SK-N-SH (cell line): ENCODE results near the gene CPEB3. TPM values are rescaled to one million over a fixed set of nuclear protein-coding genes. Genes with fewer than 3 reads are reported as not detected.

Source experiments
- CTCF ChIA-PET: fragments of 300-600, 350-600 bp; formaldehyde crosslinking; extraction: SDS; loops from one replicate; lab custom pipeline; 2021; lab: Yijun Ruan, JAX
- POLR2A ChIA-PET: fragments of 350-600 bp; sonication (Branson Sonifier 250); formaldehyde crosslinking; extraction: SDS; loops from one replicate; lab custom pipeline; 2020; ENCODE audit warnings: antibody characterized with exemption, inconsistent platforms; lab: Yijun Ruan, JAX
- DNase-seq: peaks from one replicate; pipeline ENCODE4 v3.0.0; 2012
- H2AFZ ChIP-seq: fragments of 200-600 bp; sonication (generic); 2 replicates; pipeline ENCODE4 v1.8.1; 2016; ENCODE audit warnings: antibody characterized with exemption, mild to moderate bottlenecking, low read depth
- H3F3A ChIP-seq: fragments of 200-600 bp; sonication (generic); replicated peaks from 2 replicates; pipeline ENCODE3; 2016; ENCODE audit warnings: antibody characterized with exemption, mild to moderate bottlenecking; ENCODE audit not compliant: insufficient read depth
- H3K27ac ChIP-seq, 2 experiments: fragments of 200-500 bp in 1 of 2; fragments of 200-600 bp in 1 of 2; sonication (Bioruptor generic) in 1 of 2; sonication (generic), shearing (Covaris generic) in 1 of 2; 2 replicates each; pipeline versions ENCODE4 v1.5.1 to v1.6.1; 2014 to 2016; ENCODE audit warnings: low read depth in 2 of 2, inconsistent platforms in 1 of 2, low read length in 1 of 2, mild to moderate bottlenecking in 1 of 2, mixed read lengths in 1 of 2
- H3K27me3 ChIP-seq: fragments of 200-600 bp; sonication (generic), shearing (Covaris generic); 2 replicates; pipeline ENCODE4 v1.6.1; 2016; ENCODE audit warnings: mixed run types; ENCODE audit not compliant: insufficient read depth
- H3K36me3 ChIP-seq, 2 experiments: fragments of 200-500 bp in 1 of 2; fragments of 200-600 bp in 1 of 2; sonication (Bioruptor generic) in 1 of 2; sonication (generic) in 1 of 2; replicated peaks in 1 of 2; 2 replicates each; pipeline versions ENCODE3 to v1.5.1; 2014 to 2016; ENCODE audit warnings: low read length in 1 of 2, mild to moderate bottlenecking in 1 of 2; ENCODE audit not compliant: insufficient read depth in 2 of 2, control insufficient read depth in 1 of 2
- H3K4me1 ChIP-seq, 2 experiments: fragments of 200-500 bp in 1 of 2; fragments of 200-600 bp in 1 of 2; sonication (Bioruptor generic) in 1 of 2; sonication (generic), shearing (Covaris generic) in 1 of 2; 2 replicates each; pipeline versions ENCODE4 v1.5.1 to v1.6.1; 2014 to 2016; ENCODE audit warnings: low read depth in 1 of 2, low read length in 1 of 2, mixed run types in 1 of 2; ENCODE audit not compliant: insufficient read depth in 2 of 2, control insufficient read depth in 1 of 2
- H3K4me2 ChIP-seq: fragments of 200-600 bp; sonication (generic), shearing (Covaris generic); 2 replicates; pipeline ENCODE4 v1.6.1; 2017; ENCODE audit warnings: mixed run types
- H3K4me3 ChIP-seq, 2 experiments: fragments of 200-500 bp in 1 of 2; fragments of 200-600 bp in 1 of 2; sonication (Bioruptor generic) in 1 of 2; sonication (generic), shearing (Covaris generic) in 1 of 2; 2 replicates each; pipeline versions ENCODE4 v1.5.1 to v1.8.1; 2014 to 2016; ENCODE audit warnings: low read depth in 2 of 2, inconsistent platforms in 1 of 2, low read length in 1 of 2, mild to moderate bottlenecking in 1 of 2, mixed read lengths in 1 of 2, moderate library complexity in 1 of 2
- H3K79me2 ChIP-seq: fragments of 200-600 bp; sonication (generic); 2 replicates; pipeline ENCODE4 v1.8.1; 2017; ENCODE audit warnings: mild to moderate bottlenecking; ENCODE audit not compliant: insufficient read depth
- H3K9ac ChIP-seq: fragments of 200-600 bp; sonication (generic); 2 replicates; pipeline ENCODE4 v1.6.1; 2017; ENCODE audit warnings: mixed run types
- H3K9me2 ChIP-seq: fragments of 200-600 bp; sonication (generic); 2 replicates; pipeline ENCODE4 v1.6.1; 2017; ENCODE audit warnings: mixed run types
- H3K9me3 ChIP-seq: fragments of 200-600 bp; sonication (generic); 2 replicates; pipeline ENCODE4 v1.6.1; 2017; ENCODE audit warnings: mixed run types, mild to moderate bottlenecking, moderate library complexity
- H4K20me1 ChIP-seq: fragments of 200-600 bp; sonication (generic); 2 replicates; pipeline ENCODE4 v1.6.1; 2017; ENCODE audit warnings: mild to moderate bottlenecking, mixed run types; ENCODE audit not compliant: insufficient read depth
- ELF1 ChIP-seq: IDR thresholded peaks from 2 replicates; pipeline ENCODE4 v1.4.0; 2012
- EZH2phosphoT487 ChIP-seq: fragments of 200-600 bp; sonication (generic); IDR thresholded peaks from 2 replicates; pipeline ENCODE4 v1.6.1; 2017; ENCODE audit warnings: low read depth, mixed run types, mild to moderate bottlenecking, antibody characterized with exemption, moderate library complexity, borderline replicate concordance
- FOXJ3 ChIP-seq: sonication (generic); formaldehyde crosslinking; IDR thresholded peaks from 2 replicates; pipeline ENCODE4 v1.5.1; 2020; ENCODE audit warnings: mild to moderate bottlenecking, missing genetic modification reagents
- FOXM1 ChIP-seq: IDR thresholded peaks from 2 replicates; pipeline ENCODE4 v1.4.0; 2012; ENCODE audit warnings: low read depth, mild to moderate bottlenecking
- GATA2 ChIP-seq: sonication (generic); formaldehyde crosslinking; IDR thresholded peaks from 2 replicates; pipeline ENCODE4 v1.5.0; 2020; ENCODE audit warnings: mild to moderate bottlenecking, missing genetic modification reagents
- MEF2A ChIP-seq: IDR thresholded peaks from 2 replicates; pipeline ENCODE4 v1.4.0; 2012; ENCODE audit warnings: low read depth, borderline replicate concordance
- NFIC ChIP-seq: IDR thresholded peaks from 2 replicates; pipeline ENCODE4 v1.4.0; 2012; ENCODE audit warnings: borderline replicate concordance
- NRF1 ChIP-seq: IDR thresholded peaks from 2 replicates; pipeline ENCODE4 v1.6.1; 2012; ENCODE audit warnings: low read depth, mild to moderate bottlenecking, low read length
- POLR2AphosphoS5 ChIP-seq: IDR thresholded peaks from 2 replicates; pipeline ENCODE4 v1.6.1; 2012; ENCODE audit warnings: low read depth, low read length
- RAD21 ChIP-seq: IDR thresholded peaks from 2 replicates; pipeline ENCODE4 v1.6.1; 2012; ENCODE audit warnings: mild to moderate bottlenecking, low read length
- RFX5 ChIP-seq: IDR thresholded peaks from 2 replicates; pipeline ENCODE4 v1.6.1; 2012; ENCODE audit warnings: mild to moderate bottlenecking, improper control_type of control experiment, low read length
- RXRA ChIP-seq: IDR thresholded peaks from 2 replicates; pipeline ENCODE4 v1.4.0; 2012; ENCODE audit warnings: low read depth, mild to moderate bottlenecking, borderline replicate concordance
- SIN3A ChIP-seq: IDR thresholded peaks from 2 replicates; pipeline ENCODE4 v1.6.1; 2012; ENCODE audit warnings: low read depth, mild to moderate bottlenecking, low read length, moderate library complexity, borderline replicate concordance
- TEAD4 ChIP-seq: IDR thresholded peaks from 2 replicates; pipeline ENCODE4 v1.4.0; 2012; ENCODE audit warnings: mild to moderate bottlenecking, borderline replicate concordance; ENCODE audit not compliant: insufficient read depth
- WGBS: methylation state at CpG from one replicate; pipeline ENCODE4 v1.1.6; 2017; ENCODE audit warnings: low lambda C conversion rate; 5-methylcytosine and 5-hydroxymethylcytosine counted together
- polyA plus RNA-seq, 3 experiments: library from polyadenylated mRNA; depleted of rRNA; stranded (reverse); fragments of >200 nt; gene quantifications; 2 replicates each; pipeline ENCODE4 v1.2.3, GENCODE V29; 2012
- TF ChIP-seq, protein P1 (sequence below): fragments of 150-350 bp; IDR thresholded peaks from 2 replicates; pipeline ENCODE4 v1.6.1; 2017; ENCODE audit warnings: antibody characterized with exemption, low read length, low read depth, borderline replicate concordance
- TF ChIP-seq, protein P2 (sequence below): IDR thresholded peaks from 2 replicates; pipeline ENCODE4; 2012
- TF ChIP-seq, protein P3 (sequence below): fragments of 200-600 bp; sonication (generic); IDR thresholded peaks from 2 replicates; pipeline ENCODE4 v1.6.1; 2017; ENCODE audit warnings: antibody characterized with exemption, mild to moderate bottlenecking, moderate library complexity

The CPEB3 gene
- polyA plus RNA-seq, 1 of the 3 experiments (the other 2 are of a cell fraction), result 0.36 TPM

DNA sequence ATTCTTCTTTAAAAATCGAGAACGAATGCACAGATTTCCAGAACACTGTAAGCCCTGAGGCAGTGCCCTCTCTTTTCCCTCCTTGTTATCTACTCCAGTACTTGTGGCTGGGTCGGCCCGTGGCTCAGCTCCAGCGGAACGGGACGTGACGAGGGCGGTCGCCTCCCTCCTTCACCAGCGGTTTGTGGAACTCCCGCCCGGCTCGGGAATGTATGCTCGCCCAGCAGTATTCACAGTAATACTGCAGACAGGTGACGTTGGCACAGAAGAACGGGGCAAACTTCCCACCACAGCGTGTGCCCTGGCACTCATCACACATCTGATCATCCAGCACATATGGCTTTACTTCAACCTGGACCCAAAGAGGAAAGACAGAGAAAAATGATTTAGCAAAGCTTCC is 238.8 kb downstream of the CPEB3 start:
- no peak overlapping the region for H2AFZ ChIP-seq
- DNase-seq, result no peak
- no peak overlapping the region for H3K4me3 ChIP-seq
- CTCF ChIA-PET, result interaction anchor here (2.0 kb wide), 1 partner anchor 8 kb away, joined by 6 read pairs; no protein-coding TSS in a partner anchor
- H3K4me2 ChIP-seq, result no peak overlapping the region
- no peak overlapping the region for H3K27ac ChIP-seq
- no peak for TF ChIP-seq FOXM1
- no peak for TF ChIP-seq RAD21
- TF ChIP-seq RXRA, result no peak
- no peak for TF ChIP-seq ELF1
- TF ChIP-seq GATA2, result no peak
- TF ChIP-seq NFIC, result no peak
- no peaks in the 10 kb centered on the region for H3K79me2 ChIP-seq
- H3K4me1 ChIP-seq, result no peaks in the 10 kb centered on the region
- H4K20me1 ChIP-seq, result no peaks in the 10 kb centered on the region
- H3K36me3 ChIP-seq, result peaks cover 0 to 3% of the 10 kb centered on the region in 2 experiments
- no peaks in the 10 kb centered on the region for H3F3A ChIP-seq
- H3K9me2 ChIP-seq, result no peaks in the 10 kb centered on the region
- 93% methylated on average over 18 of the region's 18 CpGs for WGBS
- no peaks in the 10 kb centered on the region for H3K9me3 ChIP-seq
- H3K9ac ChIP-seq, result no peak overlapping the region
- POLR2A ChIA-PET, result no interaction called here
- H3K27me3 ChIP-seq, result no peaks in the 10 kb centered on the region

DNA sequence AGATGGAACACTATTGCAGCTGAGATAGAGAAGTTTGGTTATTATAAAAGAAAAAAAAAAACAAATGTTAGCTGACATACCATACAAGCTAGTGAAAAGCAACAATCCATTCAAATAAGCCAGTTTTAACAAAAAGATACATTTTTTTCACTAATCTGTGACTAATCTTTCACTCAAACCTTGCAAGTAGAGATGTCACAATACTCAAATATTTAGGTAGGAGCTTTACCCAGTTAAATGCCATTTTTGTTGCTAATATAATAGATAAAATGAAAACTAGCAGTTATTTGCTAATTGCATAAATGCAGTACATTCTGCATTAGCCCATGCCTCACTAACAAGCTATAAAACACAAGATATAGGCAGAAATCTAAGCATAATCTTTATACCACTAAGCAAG is 243.7 kb downstream of the CPEB3 start:
- DNase-seq, result no peak
- no peak overlapping the region for H3K9ac ChIP-seq
- H3K4me2 ChIP-seq, result no peak overlapping the region
- H3K27me3 ChIP-seq, result no peaks in the 10 kb centered on the region
- ChIA-PET POLR2A (no interaction called here), CTCF (interaction anchor here (0.9 kb wide), 1 partner anchor 41 kb away, joined by 4 read pairs; no protein-coding TSS in a partner anchor)
- no peaks in the 10 kb centered on the region for H3K79me2 ChIP-seq
- no peaks in the 10 kb centered on the region for H3K4me1 ChIP-seq
- H3F3A ChIP-seq, result no peaks in the 10 kb centered on the region
- no peak overlapping the region for H2AFZ ChIP-seq
- H4K20me1 ChIP-seq, result no peaks in the 10 kb centered on the region
- H3K4me3 ChIP-seq, result no peak overlapping the region
- H3K9me2 ChIP-seq, result no peaks in the 10 kb centered on the region
- no peaks in the 10 kb centered on the region for H3K9me3 ChIP-seq
- H3K36me3 ChIP-seq, result peaks cover 0 to 3% of the 10 kb centered on the region in 2 experiments
- TF ChIP-seq TEAD4 (no peak), MEF2A (no peak), NRF1 (no peak)
- TF ChIP-seq, protein P1, sequence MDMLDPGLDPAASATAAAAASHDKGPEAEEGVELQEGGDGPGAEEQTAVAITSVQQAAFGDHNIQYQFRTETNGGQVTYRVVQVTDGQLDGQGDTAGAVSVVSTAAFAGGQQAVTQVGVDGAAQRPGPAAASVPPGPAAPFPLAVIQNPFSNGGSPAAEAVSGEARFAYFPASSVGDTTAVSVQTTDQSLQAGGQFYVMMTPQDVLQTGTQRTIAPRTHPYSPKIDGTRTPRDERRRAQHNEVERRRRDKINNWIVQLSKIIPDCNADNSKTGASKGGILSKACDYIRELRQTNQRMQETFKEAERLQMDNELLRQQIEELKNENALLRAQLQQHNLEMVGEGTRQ, result no peak
- TF ChIP-seq, protein P2, sequence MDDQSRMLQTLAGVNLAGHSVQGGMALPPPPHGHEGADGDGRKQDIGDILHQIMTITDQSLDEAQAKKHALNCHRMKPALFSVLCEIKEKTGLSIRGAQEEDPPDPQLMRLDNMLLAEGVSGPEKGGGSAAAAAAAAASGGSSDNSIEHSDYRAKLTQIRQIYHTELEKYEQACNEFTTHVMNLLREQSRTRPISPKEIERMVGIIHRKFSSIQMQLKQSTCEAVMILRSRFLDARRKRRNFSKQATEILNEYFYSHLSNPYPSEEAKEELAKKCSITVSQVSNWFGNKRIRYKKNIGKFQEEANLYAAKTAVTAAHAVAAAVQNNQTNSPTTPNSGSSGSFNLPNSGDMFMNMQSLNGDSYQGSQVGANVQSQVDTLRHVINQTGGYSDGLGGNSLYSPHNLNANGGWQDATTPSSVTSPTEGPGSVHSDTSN, result no peak
- H3K27ac ChIP-seq, result no peak overlapping the region

DNA sequence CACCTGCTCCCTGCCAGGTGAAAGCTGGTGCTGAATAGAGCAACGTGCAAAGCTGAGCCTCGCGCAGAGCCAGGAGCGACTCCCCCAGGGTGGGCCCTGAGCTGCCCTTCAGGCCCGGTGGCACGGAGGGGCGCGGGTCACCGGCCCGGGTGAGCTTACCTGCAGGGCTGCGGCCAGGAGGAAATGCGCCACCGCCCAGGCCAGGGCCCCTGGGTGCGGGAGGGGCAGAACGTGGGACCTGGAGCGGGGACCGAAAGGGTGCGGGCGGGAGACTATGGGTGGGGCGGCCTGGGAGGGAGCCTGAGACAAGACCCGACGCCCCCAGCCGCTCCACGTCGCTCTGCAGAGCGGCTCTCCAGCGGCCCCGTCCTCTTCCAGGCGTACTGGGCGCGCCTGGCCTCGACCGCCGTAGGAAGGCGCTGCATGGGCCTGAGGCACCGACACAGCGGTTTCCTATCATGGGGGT is 245.2 kb downstream of the CPEB3 start:
- Histone ChIP-seq H3K27ac (no peak overlapping the region), H3F3A (no peaks in the 10 kb centered on the region), H3K9ac (no peak overlapping the region), H3K27me3 (no peaks in the 10 kb centered on the region), H3K36me3 (no peaks in the 10 kb centered on the region), H4K20me1 (no peaks in the 10 kb centered on the region), H3K9me2 (no peaks in the 10 kb centered on the region), H3K4me2 (no peak overlapping the region), H3K79me2 (no peaks in the 10 kb centered on the region), H3K9me3 (no peaks in the 10 kb centered on the region), H3K4me1 (no peaks in the 10 kb centered on the region), H3K4me3 (no peak overlapping the region), H2AFZ (no peak overlapping the region)
- TF ChIP-seq RFX5, result no peak
- TF ChIP-seq POLR2AphosphoS5, result no peak
- TF ChIP-seq FOXJ3 (CRISPR knock-in tag), result no peak
- no peak for TF ChIP-seq SIN3A
- TF ChIP-seq RAD21, result no peak
- no peak for TF ChIP-seq RXRA
- no peak for TF ChIP-seq EZH2phosphoT487
- TF ChIP-seq, protein P3, sequence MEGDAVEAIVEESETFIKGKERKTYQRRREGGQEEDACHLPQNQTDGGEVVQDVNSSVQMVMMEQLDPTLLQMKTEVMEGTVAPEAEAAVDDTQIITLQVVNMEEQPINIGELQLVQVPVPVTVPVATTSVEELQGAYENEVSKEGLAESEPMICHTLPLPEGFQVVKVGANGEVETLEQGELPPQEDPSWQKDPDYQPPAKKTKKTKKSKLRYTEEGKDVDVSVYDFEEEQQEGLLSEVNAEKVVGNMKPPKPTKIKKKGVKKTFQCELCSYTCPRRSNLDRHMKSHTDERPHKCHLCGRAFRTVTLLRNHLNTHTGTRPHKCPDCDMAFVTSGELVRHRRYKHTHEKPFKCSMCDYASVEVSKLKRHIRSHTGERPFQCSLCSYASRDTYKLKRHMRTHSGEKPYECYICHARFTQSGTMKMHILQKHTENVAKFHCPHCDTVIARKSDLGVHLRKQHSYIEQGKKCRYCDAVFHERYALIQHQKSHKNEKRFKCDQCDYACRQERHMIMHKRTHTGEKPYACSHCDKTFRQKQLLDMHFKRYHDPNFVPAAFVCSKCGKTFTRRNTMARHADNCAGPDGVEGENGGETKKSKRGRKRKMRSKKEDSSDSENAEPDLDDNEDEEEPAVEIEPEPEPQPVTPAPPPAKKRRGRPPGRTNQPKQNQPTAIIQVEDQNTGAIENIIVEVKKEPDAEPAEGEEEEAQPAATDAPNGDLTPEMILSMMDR, result no peak
- no peak for TF ChIP-seq NRF1
- CTCF ChIA-PET, result no interaction called here
- DNase-seq, result no peak
- POLR2A ChIA-PET, result no interaction called here
- 95% methylated on average over 35 of the region's 37 CpGs for WGBS
